ENCODE data around the gene ADAMTS13. TPM values are rescaled to one million over a fixed set of nuclear protein-coding genes. Genes with fewer than 3 reads are reported as not detected.

The ADAMTS13 gene
- total RNA-seq, 1 donor from 2014 or later, result 3.1 TPM

DNA sequence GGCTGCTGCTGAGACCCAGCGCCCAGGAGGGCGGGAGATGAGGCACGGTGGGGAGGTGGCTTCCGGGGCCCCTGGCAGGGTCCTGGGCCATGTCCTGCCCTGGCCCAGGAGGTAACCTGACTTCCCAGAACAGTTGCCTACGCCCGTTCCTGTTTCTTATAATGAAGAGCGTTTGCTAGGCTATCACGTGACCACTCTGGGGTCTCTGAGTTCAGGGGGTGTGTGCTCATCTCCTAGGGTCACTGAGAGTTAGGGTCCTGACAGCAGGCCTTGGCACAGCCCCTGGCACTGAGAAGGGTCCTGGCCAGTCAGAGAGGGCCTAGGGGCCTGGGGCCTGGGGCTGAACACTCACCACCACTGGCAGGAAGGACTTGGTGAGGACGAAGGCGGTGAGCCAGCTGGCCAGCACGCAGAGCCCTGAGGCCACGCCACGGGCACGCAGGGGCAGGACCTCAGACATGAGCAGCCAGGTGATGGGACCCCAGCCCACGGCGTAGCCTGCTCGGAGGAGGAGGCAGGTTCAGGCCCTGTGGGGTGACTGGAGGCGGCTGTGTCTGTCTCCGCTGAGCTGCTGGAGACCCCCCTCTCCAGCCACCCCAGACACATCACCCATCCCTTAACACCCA lies 50.7 kb downstream of the ADAMTS13 start:
- Histone ChIP-seq H3K36me3 (peaks cover 21% of the 10 kb centered on the region), H3K27me3 (ENCODE audit: low read depth) (no peaks in the 10 kb centered on the region), H3K4me1 (peaks cover 2% of the 10 kb centered on the region), H3K4me3 (no peak overlapping the region), H3K9me3 (replicated peaks) (no peaks in the 10 kb centered on the region), H3K27ac (replicated peaks) (no peak overlapping the region)
- no peak for DNase-seq
- TF ChIP-seq, protein P1, sequence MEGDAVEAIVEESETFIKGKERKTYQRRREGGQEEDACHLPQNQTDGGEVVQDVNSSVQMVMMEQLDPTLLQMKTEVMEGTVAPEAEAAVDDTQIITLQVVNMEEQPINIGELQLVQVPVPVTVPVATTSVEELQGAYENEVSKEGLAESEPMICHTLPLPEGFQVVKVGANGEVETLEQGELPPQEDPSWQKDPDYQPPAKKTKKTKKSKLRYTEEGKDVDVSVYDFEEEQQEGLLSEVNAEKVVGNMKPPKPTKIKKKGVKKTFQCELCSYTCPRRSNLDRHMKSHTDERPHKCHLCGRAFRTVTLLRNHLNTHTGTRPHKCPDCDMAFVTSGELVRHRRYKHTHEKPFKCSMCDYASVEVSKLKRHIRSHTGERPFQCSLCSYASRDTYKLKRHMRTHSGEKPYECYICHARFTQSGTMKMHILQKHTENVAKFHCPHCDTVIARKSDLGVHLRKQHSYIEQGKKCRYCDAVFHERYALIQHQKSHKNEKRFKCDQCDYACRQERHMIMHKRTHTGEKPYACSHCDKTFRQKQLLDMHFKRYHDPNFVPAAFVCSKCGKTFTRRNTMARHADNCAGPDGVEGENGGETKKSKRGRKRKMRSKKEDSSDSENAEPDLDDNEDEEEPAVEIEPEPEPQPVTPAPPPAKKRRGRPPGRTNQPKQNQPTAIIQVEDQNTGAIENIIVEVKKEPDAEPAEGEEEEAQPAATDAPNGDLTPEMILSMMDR (IDR thresholded peaks at IDR 0.05; ENCODE audit: borderline replicate concordance), result no peak
- intact Hi-C loops (cut with micrococcal nuclease), result no loop called here

DNA sequence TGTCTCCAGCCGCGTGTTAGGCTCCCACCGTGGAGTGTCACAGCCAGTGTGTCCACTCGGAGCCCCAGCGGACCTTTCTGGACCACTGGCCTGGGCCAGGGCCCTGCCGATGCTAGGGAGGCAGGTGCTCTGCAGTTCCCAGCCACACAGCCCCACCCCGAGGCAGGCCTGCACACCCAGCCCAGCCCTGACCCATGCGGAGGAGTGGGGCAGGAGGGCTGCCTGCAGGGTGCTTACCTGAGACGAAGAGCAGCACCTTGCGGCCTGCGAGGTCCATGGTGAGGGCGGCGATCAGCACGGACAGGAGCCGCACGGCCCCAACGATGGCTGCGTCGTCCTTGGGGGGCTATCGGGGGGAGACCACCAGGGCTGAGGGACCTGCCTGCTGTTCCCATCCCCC lies 51.6 kb downstream of the ADAMTS13 start:
- Histone ChIP-seq H3K27ac (replicated peaks) (no peak overlapping the region), H3K27me3 (ENCODE audit: low read depth) (no peaks in the 10 kb centered on the region), H3K9me3 (replicated peaks) (no peaks in the 10 kb centered on the region), H3K4me1 (peaks cover 10% of the 10 kb centered on the region), H3K4me3 (no peak overlapping the region), H3K36me3 (peaks cover 17% of the 10 kb centered on the region)
- intact Hi-C loops (cut with micrococcal nuclease), result no loop called here
- no peak for DNase-seq
- TF ChIP-seq, protein P1 (IDR thresholded peaks at IDR 0.05; ENCODE audit: borderline replicate concordance), result no peak

DNA sequence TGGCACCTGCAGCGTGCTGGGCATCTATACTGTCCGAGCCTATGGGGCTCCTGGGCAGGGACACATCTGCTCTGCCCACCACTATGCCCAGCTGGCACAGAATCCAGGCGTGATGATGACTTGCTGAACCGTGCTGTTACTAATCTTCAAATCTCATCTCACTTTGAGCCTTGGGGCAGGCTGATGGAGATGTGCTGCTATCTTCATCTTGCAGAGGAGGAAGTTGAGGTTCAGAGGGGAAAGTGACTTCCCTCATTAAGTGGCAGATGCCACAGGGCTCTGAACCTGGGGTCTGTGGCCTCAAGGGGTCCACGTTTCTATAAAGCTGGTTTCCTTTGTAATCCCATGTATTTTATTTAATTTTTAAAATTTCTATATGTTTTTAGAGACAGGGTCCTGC lies 52.0 kb downstream of the ADAMTS13 start:
- peaks cover 13% of the 10 kb centered on the region for H3K4me1 ChIP-seq

DNA sequence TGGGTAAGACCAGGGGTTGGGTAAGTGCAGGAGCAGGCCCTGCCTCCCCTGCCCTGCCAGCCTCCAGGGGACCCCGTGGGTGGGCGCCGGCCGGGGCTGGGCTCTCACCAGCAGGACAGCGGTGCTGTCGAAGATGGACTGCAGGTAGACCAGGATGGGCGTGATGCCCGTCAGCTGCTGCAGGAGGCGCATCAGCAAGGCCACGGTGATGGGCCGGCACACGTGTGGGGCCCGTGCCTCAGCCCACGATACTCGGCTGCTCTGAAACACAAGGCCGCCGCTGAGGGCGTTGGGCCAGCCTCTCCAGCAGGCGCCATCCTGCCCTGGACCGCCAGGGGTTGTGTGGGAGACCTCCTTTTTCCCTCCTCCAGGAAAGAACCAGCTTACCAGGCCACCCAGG lies 52.7 kb downstream of the ADAMTS13 start:
- DNase-seq, result no peak
- intact Hi-C loops (cut with micrococcal nuclease), result no loop called here
- TF ChIP-seq, protein P1 (IDR thresholded peaks at IDR 0.05; ENCODE audit: borderline replicate concordance), result no peak
- Histone ChIP-seq H3K4me3 (no peak overlapping the region), H3K27me3 (ENCODE audit: low read depth) (no peaks in the 10 kb centered on the region), H3K36me3 (peaks cover 14% of the 10 kb centered on the region), H3K27ac (replicated peaks) (no peak overlapping the region), H3K4me1 (peaks cover 20% of the 10 kb centered on the region), H3K9me3 (replicated peaks) (no peaks in the 10 kb centered on the region)

More for the DNA sequence above, 52.0 kb downstream of the ADAMTS13 start:
- intact Hi-C loops (cut with micrococcal nuclease), result no loop called here
- Histone ChIP-seq H3K27me3 (ENCODE audit: low read depth) (no peaks in the 10 kb centered on the region), H3K9me3 (replicated peaks) (no peaks in the 10 kb centered on the region), H3K27ac (replicated peaks) (no peak overlapping the region), H3K36me3 (peaks cover 14% of the 10 kb centered on the region), H3K4me3 (no peak overlapping the region)
- DNase-seq, result no peak
- TF ChIP-seq, protein P1 (IDR thresholded peaks at IDR 0.05; ENCODE audit: borderline replicate concordance), result no peak

DNA sequence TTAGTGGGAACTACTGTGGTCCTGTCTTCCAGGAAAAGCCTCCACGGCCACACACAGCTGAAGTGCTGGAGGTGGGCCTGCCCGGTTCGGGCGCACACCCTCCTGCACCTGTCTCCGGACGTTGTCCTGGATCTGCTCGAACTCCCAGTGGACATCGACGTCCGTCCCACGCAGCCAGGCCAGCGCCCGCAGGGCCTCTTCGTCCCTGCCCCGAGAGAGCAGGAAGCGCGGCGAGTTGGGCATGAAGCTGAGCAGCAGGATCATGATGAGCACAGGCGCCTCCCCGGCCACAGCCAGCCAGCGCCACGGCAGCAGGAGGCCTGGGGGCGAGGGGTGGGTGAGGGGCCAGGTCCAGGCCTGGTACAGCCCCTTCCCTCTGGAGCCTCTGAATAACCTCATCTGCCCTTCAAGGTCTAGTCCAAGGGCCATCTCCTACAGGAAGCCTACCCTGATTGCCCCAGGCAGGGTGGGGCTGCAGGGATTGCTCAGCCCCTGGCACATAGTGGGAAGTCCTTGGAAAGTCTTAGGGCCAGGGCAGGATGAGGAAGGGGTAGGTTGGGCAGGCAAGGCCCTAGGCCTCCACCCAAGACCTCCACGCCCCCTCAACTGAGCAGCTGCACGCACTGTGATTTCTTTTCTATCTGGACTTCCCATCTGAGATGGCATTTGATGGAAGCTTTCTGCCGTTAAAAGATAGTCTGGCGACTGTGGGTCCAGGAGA lies 53.3 kb downstream of the ADAMTS13 start:
- H3K4me1 ChIP-seq, result peaks cover 21% of the 10 kb centered on the region
- H3K9me3 ChIP-seq (replicated peaks), result no peaks in the 10 kb centered on the region
- no peak overlapping the region for H3K27ac ChIP-seq (replicated peaks)
- intact Hi-C loops (cut with micrococcal nuclease), result no loop called here
- no peak for DNase-seq
- peaks cover 14% of the 10 kb centered on the region for H3K36me3 ChIP-seq
- H3K27me3 ChIP-seq (ENCODE audit: low read depth), result no peaks in the 10 kb centered on the region
- TF ChIP-seq, protein P1 (IDR thresholded peaks at IDR 0.05; ENCODE audit: borderline replicate concordance), result no peak
- H3K4me3 ChIP-seq, result no peak overlapping the region

All from left ventricle myocardium inferior (tissue), 1 donor.